GM23338 (cell line): ENCODE data around the gene ZBTB7C. TPM values are rescaled to one million over a fixed set of nuclear protein-coding genes. Genes with fewer than 3 reads are reported as not detected.

Experiments
- ATAC-seq: fragments of 200-7000 bp; cut with Tn5 transposase; 3 replicates; pipeline ENCODE4 v1.9.1; 2020
- DNase-seq: peaks from one replicate; pipeline ENCODE4 v3.0.0-alpha.2; 2015; ENCODE audit warnings: low spot score
- H2AFZ ChIP-seq: fragments of 200-600 bp; sonication (generic); 2 replicates; pipeline ENCODE4 v1.8.0; 2016; ENCODE audit warnings: antibody characterized with exemption, mild to moderate bottlenecking, moderate library complexity
- H3F3A ChIP-seq: fragments of 200-600 bp; sonication (generic); replicated peaks from 2 replicates; pipeline ENCODE4 v1.8.0; 2017; ENCODE audit warnings: antibody characterized with exemption, mixed run types, low read depth
- H3K27ac ChIP-seq: fragments of 200-600 bp; sonication (generic); 2 replicates; pipeline ENCODE4 v1.6.1; 2016; ENCODE audit warnings: low read depth
- H3K27me3 ChIP-seq: fragments of 200-600 bp; sonication (generic); 2 replicates; pipeline ENCODE4 v1.8.0; 2016; ENCODE audit warnings: mild to moderate bottlenecking, mixed run types, moderate library complexity; ENCODE audit not compliant: insufficient read depth
- H3K36me3 ChIP-seq: fragments of 200-600 bp; sonication (generic); 2 replicates; pipeline ENCODE4 v1.8.0; 2016; ENCODE audit warnings: mild to moderate bottlenecking; ENCODE audit not compliant: insufficient read depth
- H3K4me1 ChIP-seq: fragments of 200-600 bp; sonication (generic); 2 replicates; pipeline ENCODE4 v1.8.0; 2016; ENCODE audit warnings: mild to moderate bottlenecking, moderate library complexity; ENCODE audit not compliant: insufficient read depth
- H3K4me2 ChIP-seq: fragments of 200-600 bp; sonication (generic); 2 replicates; pipeline ENCODE4 v1.7.1; 2017; ENCODE audit warnings: mixed run types
- H3K4me3 ChIP-seq: fragments of 200-600 bp; sonication (generic); 2 replicates; pipeline ENCODE4 v1.6.1; 2016; ENCODE audit warnings: mixed run types
- H3K79me2 ChIP-seq: fragments of 200-600 bp; sonication (generic); replicated peaks from 2 replicates; pipeline ENCODE4 v1.8.0; 2017; ENCODE audit warnings: mild to moderate bottlenecking; ENCODE audit not compliant: insufficient read depth
- H3K9me2 ChIP-seq: fragments of 200-600 bp; sonication (generic); 2 replicates; pipeline ENCODE4 v1.8.0; 2017; ENCODE audit not compliant: insufficient read depth
- H4K20me1 ChIP-seq: fragments of 200-600 bp; sonication (generic); replicated peaks from 2 replicates; pipeline ENCODE4 v1.8.0; 2017; ENCODE audit warnings: mild to moderate bottlenecking; ENCODE audit not compliant: insufficient read depth
- H3K27ac Mint-ChIP-seq: 2 replicates; pipeline ENCODE4 v1.8.0; 2020; ENCODE audit warnings: inconsistent platforms, mild to moderate bottlenecking, moderate library complexity, mixed read lengths
- H3K27me3 Mint-ChIP-seq: 3 replicates; pipeline ENCODE4 v1.8.0; 2022; ENCODE audit warnings: low read depth, mild to moderate bottlenecking, moderate library complexity, mixed read lengths, inconsistent platforms; ENCODE audit not compliant: insufficient read depth, poor library complexity
- H3K36me3 Mint-ChIP-seq: 3 replicates; pipeline ENCODE4 v1.8.0; 2021; ENCODE audit warnings: low read depth, mild to moderate bottlenecking, inconsistent platforms, moderate library complexity, mixed read lengths
- H3K4me1 Mint-ChIP-seq: 3 replicates; pipeline ENCODE4 v1.8.0; 2020; ENCODE audit warnings: mild to moderate bottlenecking, inconsistent platforms, mixed read lengths
- H3K4me3 Mint-ChIP-seq: 3 replicates; pipeline ENCODE4 v1.8.0; 2021; ENCODE audit warnings: moderate library complexity, mild to moderate bottlenecking, inconsistent platforms, mixed read lengths
- H3K9me3 Mint-ChIP-seq: 3 replicates; pipeline ENCODE4 v1.8.0; 2020; ENCODE audit warnings: moderate library complexity, mild to moderate bottlenecking, inconsistent platforms, mixed read lengths
- EZH2 ChIP-seq: fragments of 200-600 bp; sonication (generic); IDR thresholded peaks from one replicate; pipeline ENCODE4 v1.8.0; 2017; ENCODE audit warnings: antibody characterized with exemption, mild to moderate bottlenecking, low read depth; ENCODE audit not compliant: unreplicated experiment
- EZH2phosphoT487 ChIP-seq: fragments of 200-600 bp; sonication (generic); IDR thresholded peaks from one replicate; pipeline ENCODE4 v1.8.1; 2018; ENCODE audit warnings: antibody characterized with exemption; ENCODE audit not compliant: unreplicated experiment
- NANOG ChIP-seq: IDR thresholded peaks from 2 replicates; pipeline ENCODE4 v1.6.1; 2016; ENCODE audit warnings: antibody characterized with exemption, borderline replicate concordance
- STAT1 ChIP-seq: IDR thresholded peaks from one replicate; pipeline ENCODE4 v1.6.1; 2016; ENCODE audit warnings: antibody characterized with exemption; ENCODE audit not compliant: unreplicated experiment
- ZNF331 ChIP-seq: fragments of 250-450 bp; sonication (Bioruptor Pico); IDR thresholded peaks from 2 replicates; pipeline ENCODE4 v1.5.0; 2020; ENCODE audit warnings: low read depth, mild to moderate bottlenecking, moderate library complexity
- polyA plus RNA-seq: library from polyadenylated mRNA; unstranded; fragments of >200 nt; fragmentation: Nextera tagmentation; extraction: Ambion mirVana; gene quantifications from 2 replicates; pipeline ENCODE4 v1.2.1, GENCODE V29; 2016
- total RNA-seq: library from RNA; depleted of rRNA; stranded (reverse); fragments of >200 nt; shearing (Covaris generic); gene quantifications from 2 replicates; pipeline ENCODE4 v1.2.3, GENCODE V29; 2014
- TF ChIP-seq, protein P1 (sequence below): IDR thresholded peaks from one replicate; pipeline ENCODE4 v1.6.1; 2018; ENCODE audit warnings: antibody characterized with exemption; ENCODE audit not compliant: unreplicated experiment
- TF ChIP-seq, protein P2 (sequence below): fragments of 250-450 bp; sonication (Bioruptor Pico); IDR thresholded peaks from 2 replicates; pipeline ENCODE4 v1.5.0; 2020; ENCODE audit warnings: mild to moderate bottlenecking, moderate library complexity
- TF ChIP-seq, protein P3 (sequence below), 2 experiments: fragments of 200-600 bp in 1 of 2; sonication (generic) in 1 of 2; conservative IDR thresholded peaks; 2 replicates each; pipeline versions ENCODE4 v1.5.1 to v1.6.1; 2016 to 2017; ENCODE audit warnings: antibody characterized with exemption in 2 of 2, low read depth in 2 of 2, mild to moderate bottlenecking in 2 of 2, moderate library complexity in 1 of 2
- TF ChIP-seq, protein P4 (sequence below): IDR thresholded peaks from 2 replicates; pipeline ENCODE4 v1.6.1; 2016; ENCODE audit warnings: antibody characterized with exemption

Gene ZBTB7C
- total and polyA plus RNA-seq, 2 experiments from 2014 or later: 0.03 to 0.14 TPM

DNA sequence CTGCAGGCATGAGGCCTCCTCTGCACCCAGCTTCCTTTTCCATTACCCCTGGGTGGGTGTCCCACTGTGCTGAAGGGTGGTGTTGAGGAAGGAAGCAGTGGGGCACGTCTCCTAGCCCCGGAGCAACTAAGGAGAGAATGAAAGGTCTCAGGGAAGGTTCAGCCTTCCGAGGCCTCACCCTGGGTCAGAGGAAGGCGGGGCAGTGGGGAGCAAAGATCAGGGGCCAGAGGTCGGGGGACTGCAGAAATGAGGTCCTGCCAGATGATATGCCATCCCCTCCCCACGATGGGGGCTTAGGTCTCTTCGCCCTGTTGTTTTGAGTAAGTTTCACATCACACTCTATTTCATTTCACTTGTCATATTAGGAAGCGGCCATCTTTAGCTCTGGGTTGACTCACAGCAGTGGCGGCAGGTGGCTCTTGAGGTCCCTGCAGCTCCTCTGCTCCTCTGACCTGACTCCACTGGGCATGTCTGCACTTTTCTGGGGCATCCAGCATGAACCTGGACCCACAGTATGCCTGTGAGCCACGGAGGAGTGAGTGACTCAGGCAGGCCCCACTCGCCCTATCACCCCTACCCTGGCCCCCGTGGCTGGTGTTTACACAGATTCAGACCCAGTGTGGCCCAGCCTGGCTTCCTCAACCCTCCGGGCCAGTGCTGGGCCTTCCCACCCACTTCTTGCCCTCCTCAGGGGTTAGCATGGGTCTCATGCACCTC, 325.0 kb downstream of the ZBTB7C start (continued):
- TF ChIP-seq, protein P1, sequence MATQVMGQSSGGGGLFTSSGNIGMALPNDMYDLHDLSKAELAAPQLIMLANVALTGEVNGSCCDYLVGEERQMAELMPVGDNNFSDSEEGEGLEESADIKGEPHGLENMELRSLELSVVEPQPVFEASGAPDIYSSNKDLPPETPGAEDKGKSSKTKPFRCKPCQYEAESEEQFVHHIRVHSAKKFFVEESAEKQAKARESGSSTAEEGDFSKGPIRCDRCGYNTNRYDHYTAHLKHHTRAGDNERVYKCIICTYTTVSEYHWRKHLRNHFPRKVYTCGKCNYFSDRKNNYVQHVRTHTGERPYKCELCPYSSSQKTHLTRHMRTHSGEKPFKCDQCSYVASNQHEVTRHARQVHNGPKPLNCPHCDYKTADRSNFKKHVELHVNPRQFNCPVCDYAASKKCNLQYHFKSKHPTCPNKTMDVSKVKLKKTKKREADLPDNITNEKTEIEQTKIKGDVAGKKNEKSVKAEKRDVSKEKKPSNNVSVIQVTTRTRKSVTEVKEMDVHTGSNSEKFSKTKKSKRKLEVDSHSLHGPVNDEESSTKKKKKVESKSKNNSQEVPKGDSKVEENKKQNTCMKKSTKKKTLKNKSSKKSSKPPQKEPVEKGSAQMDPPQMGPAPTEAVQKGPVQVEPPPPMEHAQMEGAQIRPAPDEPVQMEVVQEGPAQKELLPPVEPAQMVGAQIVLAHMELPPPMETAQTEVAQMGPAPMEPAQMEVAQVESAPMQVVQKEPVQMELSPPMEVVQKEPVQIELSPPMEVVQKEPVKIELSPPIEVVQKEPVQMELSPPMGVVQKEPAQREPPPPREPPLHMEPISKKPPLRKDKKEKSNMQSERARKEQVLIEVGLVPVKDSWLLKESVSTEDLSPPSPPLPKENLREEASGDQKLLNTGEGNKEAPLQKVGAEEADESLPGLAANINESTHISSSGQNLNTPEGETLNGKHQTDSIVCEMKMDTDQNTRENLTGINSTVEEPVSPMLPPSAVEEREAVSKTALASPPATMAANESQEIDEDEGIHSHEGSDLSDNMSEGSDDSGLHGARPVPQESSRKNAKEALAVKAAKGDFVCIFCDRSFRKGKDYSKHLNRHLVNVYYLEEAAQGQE: no peak
- TF ChIP-seq EZH2 (no peak), ZNF331 (CRISPR knock-in tag) (no peak), EZH2phosphoT487 (no peak), STAT1 (no peak)

DNA sequence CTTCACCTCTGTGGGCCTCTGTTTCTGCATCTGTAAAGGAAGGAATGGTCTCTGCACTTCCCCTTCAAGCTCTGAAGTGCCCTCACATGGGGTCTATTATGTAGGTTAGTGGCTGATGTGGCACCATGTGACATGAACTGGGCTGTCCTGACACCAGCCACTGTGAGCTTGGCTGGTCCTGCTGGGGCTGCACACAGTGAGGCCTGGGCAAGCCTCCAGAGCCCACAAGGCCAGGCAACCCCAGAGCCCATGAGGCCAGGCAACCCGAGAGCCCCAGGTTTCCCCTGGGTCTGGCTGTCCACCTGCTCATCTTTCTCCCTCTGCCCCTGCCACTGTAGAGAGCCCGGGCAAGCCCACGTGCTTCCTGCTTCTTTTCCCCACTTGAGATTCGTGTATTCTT, 328.6 kb downstream of the ZBTB7C start:
- Histone ChIP-seq H3K27ac (no peak overlapping the region), H3K4me3 (no peak overlapping the region), H3K4me1 (peaks cover 3% of the 10 kb centered on the region; the same call in 1 of the 2 replicates), H3K9me2 (no peaks in the 10 kb centered on the region), H3K4me2 (no peak overlapping the region), H2AFZ (0 out of 2 replicates have a peak overlapping the region, but pooled peaks have one; percentile 7), H4K20me1 (no peaks in the 10 kb centered on the region), H3K36me3 (no peaks in the 10 kb centered on the region), H3K79me2 (no peaks in the 10 kb centered on the region), H3F3A (no peaks in the 10 kb centered on the region), H3K27me3 (no peaks in the 10 kb centered on the region)
- TF ChIP-seq STAT1 (no peak), EZH2phosphoT487 (no peak), NANOG (no peak), EZH2 (no peak), ZNF331 (CRISPR knock-in tag) (no peak)
- TF ChIP-seq, protein P2, sequence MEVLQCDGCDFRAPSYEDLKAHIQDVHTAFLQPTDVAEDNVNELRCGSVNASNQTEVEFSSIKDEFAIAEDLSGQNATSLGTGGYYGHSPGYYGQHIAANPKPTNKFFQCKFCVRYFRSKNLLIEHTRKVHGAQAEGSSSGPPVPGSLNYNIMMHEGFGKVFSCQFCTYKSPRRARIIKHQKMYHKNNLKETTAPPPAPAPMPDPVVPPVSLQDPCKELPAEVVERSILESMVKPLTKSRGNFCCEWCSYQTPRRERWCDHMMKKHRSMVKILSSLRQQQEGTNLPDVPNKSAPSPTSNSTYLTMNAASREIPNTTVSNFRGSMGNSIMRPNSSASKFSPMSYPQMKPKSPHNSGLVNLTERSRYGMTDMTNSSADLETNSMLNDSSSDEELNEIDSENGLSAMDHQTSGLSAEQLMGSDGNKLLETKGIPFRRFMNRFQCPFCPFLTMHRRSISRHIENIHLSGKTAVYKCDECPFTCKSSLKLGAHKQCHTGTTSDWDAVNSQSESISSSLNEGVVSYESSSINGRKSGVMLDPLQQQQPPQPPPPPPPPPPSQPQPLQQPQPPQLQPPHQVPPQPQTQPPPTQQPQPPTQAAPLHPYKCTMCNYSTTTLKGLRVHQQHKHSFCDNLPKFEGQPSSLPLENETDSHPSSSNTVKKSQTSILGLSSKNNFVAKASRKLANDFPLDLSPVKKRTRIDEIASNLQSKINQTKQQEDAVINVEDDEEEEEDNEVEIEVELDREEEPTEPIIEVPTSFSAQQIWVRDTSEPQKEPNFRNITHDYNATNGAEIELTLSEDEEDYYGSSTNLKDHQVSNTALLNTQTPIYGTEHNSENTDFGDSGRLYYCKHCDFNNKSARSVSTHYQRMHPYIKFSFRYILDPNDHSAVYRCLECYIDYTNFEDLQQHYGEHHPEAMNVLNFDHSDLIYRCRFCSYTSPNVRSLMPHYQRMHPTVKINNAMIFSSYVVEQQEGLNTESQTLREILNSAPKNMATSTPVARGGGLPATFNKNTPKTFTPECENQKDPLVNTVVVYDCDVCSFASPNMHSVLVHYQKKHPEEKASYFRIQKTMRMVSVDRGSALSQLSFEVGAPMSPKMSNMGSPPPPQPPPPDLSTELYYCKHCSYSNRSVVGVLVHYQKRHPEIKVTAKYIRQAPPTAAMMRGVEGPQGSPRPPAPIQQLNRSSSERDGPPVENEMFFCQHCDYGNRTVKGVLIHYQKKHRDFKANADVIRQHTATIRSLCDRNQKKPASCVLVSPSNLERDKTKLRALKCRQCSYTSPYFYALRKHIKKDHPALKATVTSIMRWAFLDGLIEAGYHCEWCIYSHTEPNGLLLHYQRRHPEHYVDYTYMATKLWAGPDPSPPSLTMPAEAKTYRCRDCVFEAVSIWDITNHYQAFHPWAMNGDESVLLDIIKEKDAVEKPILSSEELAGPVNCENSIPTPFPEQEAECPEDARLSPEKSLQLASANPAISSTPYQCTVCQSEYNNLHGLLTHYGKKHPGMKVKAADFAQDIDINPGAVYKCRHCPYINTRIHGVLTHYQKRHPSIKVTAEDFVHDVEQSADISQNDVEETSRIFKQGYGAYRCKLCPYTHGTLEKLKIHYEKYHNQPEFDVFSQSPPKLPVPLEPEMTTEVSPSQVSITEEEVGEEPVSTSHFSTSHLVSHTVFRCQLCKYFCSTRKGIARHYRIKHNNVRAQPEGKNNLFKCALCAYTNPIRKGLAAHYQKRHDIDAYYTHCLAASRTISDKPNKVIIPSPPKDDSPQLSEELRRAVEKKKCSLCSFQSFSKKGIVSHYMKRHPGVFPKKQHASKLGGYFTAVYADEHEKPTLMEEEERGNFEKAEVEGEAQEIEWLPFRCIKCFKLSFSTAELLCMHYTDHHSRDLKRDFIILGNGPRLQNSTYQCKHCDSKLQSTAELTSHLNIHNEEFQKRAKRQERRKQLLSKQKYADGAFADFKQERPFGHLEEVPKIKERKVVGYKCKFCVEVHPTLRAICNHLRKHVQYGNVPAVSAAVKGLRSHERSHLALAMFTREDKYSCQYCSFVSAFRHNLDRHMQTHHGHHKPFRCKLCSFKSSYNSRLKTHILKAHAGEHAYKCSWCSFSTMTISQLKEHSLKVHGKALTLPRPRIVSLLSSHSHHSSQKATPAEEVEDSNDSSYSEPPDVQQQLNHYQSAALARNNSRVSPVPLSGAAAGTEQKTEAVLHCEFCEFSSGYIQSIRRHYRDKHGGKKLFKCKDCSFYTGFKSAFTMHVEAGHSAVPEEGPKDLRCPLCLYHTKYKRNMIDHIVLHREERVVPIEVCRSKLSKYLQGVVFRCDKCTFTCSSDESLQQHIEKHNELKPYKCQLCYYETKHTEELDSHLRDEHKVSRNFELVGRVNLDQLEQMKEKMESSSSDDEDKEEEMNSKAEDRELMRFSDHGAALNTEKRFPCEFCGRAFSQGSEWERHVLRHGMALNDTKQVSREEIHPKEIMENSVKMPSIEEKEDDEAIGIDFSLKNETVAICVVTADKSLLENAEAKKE (CRISPR knock-in tag): 0 out of 2 replicates have a peak, but pooled peaks have one; percentile 51
- TF ChIP-seq, protein P3, sequence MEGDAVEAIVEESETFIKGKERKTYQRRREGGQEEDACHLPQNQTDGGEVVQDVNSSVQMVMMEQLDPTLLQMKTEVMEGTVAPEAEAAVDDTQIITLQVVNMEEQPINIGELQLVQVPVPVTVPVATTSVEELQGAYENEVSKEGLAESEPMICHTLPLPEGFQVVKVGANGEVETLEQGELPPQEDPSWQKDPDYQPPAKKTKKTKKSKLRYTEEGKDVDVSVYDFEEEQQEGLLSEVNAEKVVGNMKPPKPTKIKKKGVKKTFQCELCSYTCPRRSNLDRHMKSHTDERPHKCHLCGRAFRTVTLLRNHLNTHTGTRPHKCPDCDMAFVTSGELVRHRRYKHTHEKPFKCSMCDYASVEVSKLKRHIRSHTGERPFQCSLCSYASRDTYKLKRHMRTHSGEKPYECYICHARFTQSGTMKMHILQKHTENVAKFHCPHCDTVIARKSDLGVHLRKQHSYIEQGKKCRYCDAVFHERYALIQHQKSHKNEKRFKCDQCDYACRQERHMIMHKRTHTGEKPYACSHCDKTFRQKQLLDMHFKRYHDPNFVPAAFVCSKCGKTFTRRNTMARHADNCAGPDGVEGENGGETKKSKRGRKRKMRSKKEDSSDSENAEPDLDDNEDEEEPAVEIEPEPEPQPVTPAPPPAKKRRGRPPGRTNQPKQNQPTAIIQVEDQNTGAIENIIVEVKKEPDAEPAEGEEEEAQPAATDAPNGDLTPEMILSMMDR (conservative IDR thresholded peaks at IDR 0.05; ENCODE audit: low read depth in 2 of 2): no peak
- TF ChIP-seq, protein P4, sequence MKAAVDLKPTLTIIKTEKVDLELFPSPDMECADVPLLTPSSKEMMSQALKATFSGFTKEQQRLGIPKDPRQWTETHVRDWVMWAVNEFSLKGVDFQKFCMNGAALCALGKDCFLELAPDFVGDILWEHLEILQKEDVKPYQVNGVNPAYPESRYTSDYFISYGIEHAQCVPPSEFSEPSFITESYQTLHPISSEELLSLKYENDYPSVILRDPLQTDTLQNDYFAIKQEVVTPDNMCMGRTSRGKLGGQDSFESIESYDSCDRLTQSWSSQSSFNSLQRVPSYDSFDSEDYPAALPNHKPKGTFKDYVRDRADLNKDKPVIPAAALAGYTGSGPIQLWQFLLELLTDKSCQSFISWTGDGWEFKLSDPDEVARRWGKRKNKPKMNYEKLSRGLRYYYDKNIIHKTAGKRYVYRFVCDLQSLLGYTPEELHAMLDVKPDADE: no peak
- H3K27me3 Mint-ChIP-seq: peaks cover 6% of the 10 kb centered on the region
- no peaks in the 10 kb centered on the region for H3K36me3 Mint-ChIP-seq
- DNase-seq (no peak), ATAC-seq (peak; percentile 83)
- H3K27ac Mint-ChIP-seq: no peak overlapping the region
- no peak overlapping the region; the same call in 2 of the 3 replicates for H3K4me3 Mint-ChIP-seq
- H3K4me1 Mint-ChIP-seq: peaks cover 15% of the 10 kb centered on the region
- H3K9me3 Mint-ChIP-seq: no peaks in the 10 kb centered on the region
